Effector memory CD4-positive, alpha-beta T cell (primary cell): Measurements from ENCODE around the gene NISCH.

Source experiments
- DNase-seq, 3 donors: peaks; one replicate each; pipeline ENCODE4 v3.0.0-alpha.2; 2020
- H3K27ac ChIP-seq: 2 replicates; pipeline ENCODE4 v1.7.0; 2013; ENCODE audit warnings: mild to moderate bottlenecking, low read length, moderate library complexity; ENCODE audit not compliant: insufficient read depth, poor library complexity, severe bottlenecking
- H3K27me3 ChIP-seq: replicated peaks from 2 replicates; pipeline ENCODE4 v1.7.0; 2013; ENCODE audit warnings: mild to moderate bottlenecking, low read length; ENCODE audit not compliant: insufficient read depth, control insufficient read depth, poor library complexity, severe bottlenecking
- H3K36me3 ChIP-seq: 2 replicates; pipeline ENCODE4 v1.7.0; 2013; ENCODE audit warnings: mild to moderate bottlenecking, low read length, moderate library complexity; ENCODE audit not compliant: control insufficient read depth, insufficient read depth
- H3K4me1 ChIP-seq: 2 replicates; pipeline ENCODE4 v1.7.0; 2013; ENCODE audit warnings: low read length, mild to moderate bottlenecking; ENCODE audit not compliant: control insufficient read depth, insufficient read depth, poor library complexity, severe bottlenecking
- H3K4me3 ChIP-seq: 2 replicates; pipeline ENCODE4 v1.7.0; 2013; ENCODE audit warnings: low read length, low read depth, mild to moderate bottlenecking; ENCODE audit not compliant: insufficient read depth, poor library complexity, severe bottlenecking
- H3K9me3 ChIP-seq: 2 replicates; pipeline ENCODE4 v1.7.0; 2013; ENCODE audit warnings: mild to moderate bottlenecking, low read length, moderate library complexity; ENCODE audit not compliant: control insufficient read depth

The NISCH gene

DNA sequence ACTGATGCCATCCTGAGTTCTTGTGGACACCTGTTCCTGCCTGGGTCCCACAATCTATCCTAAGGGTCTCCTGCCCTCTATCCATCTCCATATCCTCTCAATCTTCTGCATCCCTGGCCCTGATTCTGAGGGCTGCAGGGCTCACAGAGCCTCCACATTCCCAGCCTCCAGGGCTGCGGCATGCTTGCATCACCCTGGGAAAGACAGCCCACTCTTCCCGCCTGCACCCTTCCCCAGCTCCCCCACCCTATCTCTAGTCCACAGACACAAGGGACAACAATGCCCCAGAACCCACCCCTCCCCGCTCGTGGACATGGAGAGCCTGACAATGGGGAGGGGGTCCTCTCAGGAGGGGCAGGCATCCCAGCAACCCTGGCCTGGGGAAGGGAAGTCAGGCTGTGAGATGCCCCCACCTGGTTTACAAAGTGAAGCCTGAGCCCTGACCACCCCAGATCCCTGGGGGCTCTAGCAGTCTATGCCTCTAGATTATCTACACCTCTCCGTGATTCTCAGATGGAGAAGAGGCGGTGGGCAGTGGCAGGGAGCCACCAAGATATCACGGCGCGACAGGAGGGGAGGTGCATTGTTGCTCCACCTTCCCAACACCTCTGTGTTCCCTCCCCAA is 20.8 kb upstream of the NISCH start:
- H3K27me3 ChIP-seq: no peaks in the 10 kb centered on the region
- no peak for DNase-seq
- no peaks in the 10 kb centered on the region for H3K9me3 ChIP-seq
- no peaks in the 10 kb centered on the region for H3K4me1 ChIP-seq
- H3K4me3 ChIP-seq: no peak overlapping the region
- no peaks in the 10 kb centered on the region for H3K36me3 ChIP-seq
- H3K27ac ChIP-seq: no peak overlapping the region

DNA sequence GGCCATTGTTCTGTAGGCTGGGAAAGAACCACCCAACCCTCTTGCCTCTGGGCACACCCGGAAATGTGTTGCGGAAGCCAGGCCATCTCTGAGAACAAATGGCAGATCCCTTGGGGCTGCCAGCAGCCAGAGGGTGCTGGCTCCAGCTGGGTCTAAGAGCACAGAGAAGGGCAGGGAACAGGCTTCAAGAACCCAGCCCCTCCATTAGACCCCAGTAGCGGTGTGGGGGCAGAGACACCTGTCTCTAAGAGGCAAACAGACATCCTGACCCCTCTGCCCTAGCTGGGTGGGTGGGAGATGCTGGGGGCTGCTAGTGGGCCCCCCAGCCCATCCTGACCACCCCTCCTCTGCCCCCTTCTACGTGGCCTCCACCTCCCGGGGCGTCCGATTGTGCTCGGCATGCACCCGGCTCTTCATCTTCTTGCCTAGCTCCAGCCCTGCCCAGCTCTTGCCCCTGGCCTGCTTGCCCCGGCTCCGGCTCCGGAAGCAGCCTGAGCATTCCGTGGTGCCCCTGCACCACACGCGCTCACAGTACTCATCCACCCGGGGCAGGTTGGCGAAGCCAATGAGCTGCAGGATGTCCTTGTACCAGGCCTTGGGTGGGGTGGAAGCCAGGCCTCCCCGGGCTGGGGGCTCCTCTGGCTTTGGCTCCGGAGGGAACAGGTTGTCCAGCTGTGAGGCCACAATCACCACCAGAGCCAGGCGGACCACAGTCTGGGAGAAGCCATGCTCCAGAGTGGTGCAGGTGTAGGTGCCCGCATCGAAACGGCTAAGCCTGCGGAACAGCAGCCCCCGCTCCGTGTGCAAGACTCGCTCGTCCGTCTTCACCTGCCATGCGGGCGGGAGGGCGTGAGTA is 19.9 kb upstream of the NISCH start:
- H3K4me3 ChIP-seq: no peak overlapping the region
- no peak for DNase-seq
- no peaks in the 10 kb centered on the region for H3K9me3 ChIP-seq
- no peaks in the 10 kb centered on the region for H3K36me3 ChIP-seq
- H3K4me1 ChIP-seq: no peaks in the 10 kb centered on the region
- no peaks in the 10 kb centered on the region for H3K27me3 ChIP-seq
- H3K27ac ChIP-seq: no peak overlapping the region

DNA sequence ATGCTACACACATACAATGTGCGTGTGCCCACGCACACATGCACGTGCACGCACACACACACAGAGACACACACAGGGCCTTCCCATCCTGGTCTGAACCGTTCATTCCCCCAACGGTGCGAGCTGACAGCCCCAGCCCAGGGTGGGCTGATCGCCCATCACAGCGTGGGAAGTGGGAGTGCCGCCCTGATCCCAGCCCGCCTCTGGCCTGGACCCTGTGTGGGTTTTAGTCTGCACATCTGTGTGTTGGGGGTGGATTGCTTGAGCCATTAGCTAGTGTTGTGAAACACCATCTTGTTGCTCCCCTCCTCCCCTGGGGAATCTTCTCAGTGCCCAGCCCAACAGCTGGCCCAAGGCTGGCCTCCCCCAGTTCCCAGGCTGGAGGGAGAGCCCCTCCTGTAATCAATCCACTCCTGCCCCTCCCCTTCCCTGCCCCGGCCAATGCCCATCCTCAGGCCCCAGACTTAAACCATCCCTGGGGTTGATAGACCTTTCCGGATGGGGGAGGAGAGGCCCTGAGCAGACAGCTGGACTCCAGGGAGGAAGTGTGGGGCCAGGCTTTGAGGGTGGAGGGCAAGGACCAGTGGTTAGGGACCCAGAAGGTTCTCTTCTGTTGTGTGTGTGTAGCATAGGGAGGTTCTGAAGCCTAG is 18.8 kb upstream of the NISCH start:
- no peak for DNase-seq
- H3K4me1 ChIP-seq: no peaks in the 10 kb centered on the region

DNA sequence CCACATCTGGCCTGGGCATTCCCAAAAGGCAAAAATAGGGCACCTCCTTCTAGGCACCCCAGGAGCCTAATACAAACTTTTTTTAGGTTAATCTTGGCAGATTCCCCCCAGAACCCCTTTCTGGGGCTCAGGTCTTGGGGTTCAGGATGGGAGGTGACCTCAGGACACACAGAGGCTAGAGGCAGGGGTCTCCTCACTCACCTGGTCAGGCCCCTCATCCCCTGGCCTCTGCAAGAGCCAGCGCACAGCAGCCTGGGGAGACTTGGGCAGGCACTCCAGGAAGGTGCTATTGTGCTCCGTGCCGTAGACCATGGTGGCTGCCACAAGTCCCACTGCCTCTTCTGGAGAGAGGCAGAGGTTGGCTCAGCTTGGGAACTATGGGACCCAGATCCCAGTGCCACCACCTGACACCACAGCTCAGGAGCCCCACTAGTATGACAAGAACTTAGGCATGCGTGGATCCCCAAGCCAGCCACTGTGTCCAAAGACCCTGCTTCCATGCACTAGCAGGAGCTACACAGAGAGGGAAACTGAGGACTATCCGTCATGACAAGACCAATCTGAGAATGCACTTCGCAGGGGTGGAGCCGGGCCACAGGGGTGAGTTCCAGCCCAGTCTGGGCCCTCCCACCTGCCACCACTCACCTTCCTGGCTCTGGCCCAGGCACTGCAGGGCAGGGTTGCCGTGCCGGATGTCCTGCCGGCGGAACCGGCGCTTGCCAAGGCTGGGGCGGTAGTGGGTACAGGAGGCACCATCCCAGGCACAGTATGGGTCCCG is 17.9 kb upstream of the NISCH start:
- Histone ChIP-seq H3K9me3 (no peaks in the 10 kb centered on the region), H3K36me3 (no peaks in the 10 kb centered on the region), H3K27me3 (no peaks in the 10 kb centered on the region), H3K4me1 (no peaks in the 10 kb centered on the region), H3K27ac (no peak overlapping the region), H3K4me3 (no peak overlapping the region)
- DNase-seq: no peak

More for the DNA sequence above, 18.8 kb upstream of the NISCH start:
- Histone ChIP-seq H3K27ac (no peak overlapping the region), H3K4me3 (no peak overlapping the region), H3K27me3 (no peaks in the 10 kb centered on the region), H3K36me3 (no peaks in the 10 kb centered on the region), H3K9me3 (no peaks in the 10 kb centered on the region)

DNA sequence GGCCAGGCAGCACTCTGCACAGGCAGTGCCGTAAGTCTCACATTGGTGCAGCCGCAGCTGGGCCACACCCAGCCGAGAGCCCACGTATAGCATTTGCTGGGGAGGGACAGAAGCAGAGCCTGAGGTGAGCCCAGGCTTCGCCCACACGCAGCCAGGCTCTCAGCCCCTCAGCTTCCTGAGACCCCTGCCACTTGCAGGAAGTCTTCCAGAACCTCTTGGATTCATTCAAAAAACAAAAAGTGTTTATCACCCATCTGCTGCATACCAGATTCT is 17.4 kb upstream of the NISCH start:
- Histone ChIP-seq H3K36me3 (no peaks in the 10 kb centered on the region), H3K4me3 (no peak overlapping the region), H3K27me3 (no peaks in the 10 kb centered on the region), H3K4me1 (no peaks in the 10 kb centered on the region), H3K27ac (no peak overlapping the region), H3K9me3 (no peaks in the 10 kb centered on the region)
- DNase-seq: no peak

DNA sequence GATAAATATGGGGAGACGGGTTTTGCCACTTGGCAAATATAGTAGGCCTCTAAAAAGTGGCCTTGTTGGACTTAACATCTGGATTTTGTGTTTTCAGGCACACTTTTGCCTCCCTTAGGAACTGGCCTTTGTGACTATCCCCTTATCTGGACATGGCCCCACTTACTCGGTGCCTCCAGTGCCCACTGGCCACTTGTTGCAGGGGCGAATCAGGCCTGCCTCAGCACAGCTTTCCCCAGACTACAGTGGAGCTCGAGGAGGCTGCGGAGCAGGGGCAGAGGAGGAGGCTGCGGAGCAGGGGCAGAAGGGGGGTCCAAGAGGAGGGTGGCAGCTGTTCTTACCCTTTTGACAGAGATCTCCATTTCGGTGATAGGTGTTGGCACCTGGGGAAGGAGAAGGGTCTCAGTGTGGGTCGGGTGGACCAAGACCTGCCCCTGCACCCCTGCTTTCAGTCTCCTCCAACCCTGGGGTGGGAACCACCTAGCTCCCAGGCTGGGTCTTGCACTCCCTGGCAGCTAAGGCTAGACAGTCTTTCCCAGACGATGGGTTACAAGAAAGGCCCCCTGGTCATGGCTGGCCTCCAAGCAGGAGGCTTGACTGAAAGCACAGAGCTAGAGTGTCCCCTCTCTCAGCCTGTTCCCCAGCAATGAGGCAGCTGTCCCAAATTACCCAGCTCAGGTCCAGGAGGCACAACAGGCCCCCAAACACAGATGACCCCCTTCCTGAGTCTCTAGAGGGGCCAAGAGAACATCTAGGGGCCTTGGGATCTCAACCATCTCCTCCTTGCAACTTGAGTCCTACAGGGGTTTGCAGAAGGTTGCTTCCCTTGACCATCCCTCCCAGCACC is 16.6 kb upstream of the NISCH start:
- no peaks in the 10 kb centered on the region for H3K27me3 ChIP-seq
- DNase-seq: no peak
- H3K27ac ChIP-seq: no peak overlapping the region
- H3K9me3 ChIP-seq: no peaks in the 10 kb centered on the region
- no peak overlapping the region for H3K4me3 ChIP-seq
- H3K36me3 ChIP-seq: no peaks in the 10 kb centered on the region
- no peaks in the 10 kb centered on the region for H3K4me1 ChIP-seq

DNA sequence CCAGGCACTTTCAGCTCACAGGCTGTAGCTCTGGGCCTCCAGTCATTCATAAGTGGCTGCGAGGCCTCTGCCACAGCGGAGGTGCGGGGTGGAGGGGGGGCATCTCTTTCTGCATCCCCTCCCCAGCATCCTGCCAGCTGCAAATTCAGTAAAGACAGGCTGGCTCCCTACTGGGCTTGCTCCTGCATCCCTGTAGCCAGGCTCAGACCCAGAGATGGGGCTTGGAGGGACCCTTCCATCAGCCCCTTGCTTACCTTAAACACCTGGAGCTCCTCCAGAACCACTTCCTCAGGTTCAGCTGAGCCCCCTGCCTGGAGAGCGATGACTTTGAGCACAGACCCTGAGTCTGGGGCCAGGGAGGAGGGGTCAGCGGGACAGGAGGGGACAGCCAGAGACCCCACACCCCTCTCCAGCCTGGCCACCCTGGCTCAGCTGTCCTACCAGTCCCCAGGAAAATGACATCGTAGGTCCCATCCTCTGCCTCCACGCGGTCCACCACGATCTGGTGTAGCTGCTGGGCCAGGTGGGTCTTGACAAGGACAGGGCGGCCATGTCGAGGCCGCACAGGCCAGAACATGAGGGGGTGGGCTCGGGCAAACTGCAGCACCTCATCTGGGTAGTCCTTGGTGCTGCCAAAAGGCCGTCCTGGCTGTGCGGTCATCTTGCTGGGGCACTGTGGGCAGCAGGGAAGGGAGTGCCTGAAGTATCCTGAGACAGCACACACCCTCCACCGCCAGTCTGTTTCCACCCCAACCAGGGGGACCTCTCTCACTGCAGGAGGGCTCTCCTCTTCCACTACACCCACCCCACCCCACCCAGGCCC is 15.8 kb upstream of the NISCH start:
- no peaks in the 10 kb centered on the region for H3K27me3 ChIP-seq
- no peaks in the 10 kb centered on the region for H3K9me3 ChIP-seq
- H3K4me1 ChIP-seq: no peaks in the 10 kb centered on the region
- no peak overlapping the region for H3K27ac ChIP-seq
- H3K4me3 ChIP-seq: no peak overlapping the region
- no peak for DNase-seq
- H3K36me3 ChIP-seq: no peaks in the 10 kb centered on the region

DNA sequence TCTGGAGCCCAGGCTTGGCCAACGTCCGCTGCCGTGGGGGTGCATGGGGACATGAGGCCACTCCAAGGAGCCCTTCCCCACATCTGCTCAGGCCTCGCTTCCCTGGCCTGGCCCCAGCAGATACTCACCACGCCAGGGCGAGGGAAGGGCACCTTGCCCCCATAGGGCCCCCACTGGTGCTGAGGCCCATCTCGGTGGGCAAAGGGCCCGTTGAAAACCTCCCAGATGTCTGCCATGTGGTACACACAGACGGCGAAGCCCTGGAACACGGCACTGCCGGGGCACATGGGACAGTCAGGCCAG is 15.2 kb upstream of the NISCH start:
- DNase-seq: no peak
- Histone ChIP-seq H3K9me3 (no peaks in the 10 kb centered on the region), H3K27me3 (no peaks in the 10 kb centered on the region), H3K4me3 (no peak overlapping the region), H3K36me3 (no peaks in the 10 kb centered on the region), H3K4me1 (peaks cover 2% of the 10 kb centered on the region), H3K27ac (no peak overlapping the region)

DNA sequence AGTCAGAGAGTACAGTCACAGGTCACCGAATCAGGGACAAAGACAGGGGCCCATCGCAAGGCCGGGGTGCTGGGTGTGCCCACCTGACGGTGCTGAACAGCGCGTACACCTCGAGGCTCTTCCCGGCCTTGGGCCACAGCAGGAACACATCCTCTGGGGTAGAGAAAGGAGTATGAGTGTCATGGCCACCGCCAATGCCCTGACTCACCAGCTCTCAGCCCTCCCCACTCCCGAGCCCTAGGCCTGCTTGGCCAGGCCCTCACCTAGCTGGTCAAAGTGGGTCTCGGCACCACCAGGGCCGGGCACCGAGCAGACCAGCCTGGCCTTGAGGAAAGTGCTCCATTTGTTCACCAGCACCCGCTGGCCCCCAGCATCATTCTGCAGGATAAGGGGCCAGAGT is 14.7 kb upstream of the NISCH start:
- no peaks in the 10 kb centered on the region for H3K36me3 ChIP-seq
- no peak for DNase-seq
- no peak overlapping the region for H3K4me3 ChIP-seq
- no peaks in the 10 kb centered on the region for H3K27me3 ChIP-seq
- H3K4me1 ChIP-seq: peaks cover 3% of the 10 kb centered on the region
- no peaks in the 10 kb centered on the region for H3K9me3 ChIP-seq
- no peak overlapping the region for H3K27ac ChIP-seq
